Calu3 (cell line): ENCODE measurements around the gene BPIFB3. TPM values are rescaled to one million over a fixed set of nuclear protein-coding genes. Genes with fewer than 3 reads are reported as not detected.

Source experiments
- BruUV-seq: library from RNA; stranded (reverse); fragments of 400-500 nt; replicated peaks from 2 replicates; lab custom pipeline; 2021; lab: Mats Ljungman, UMichigan
- CTCF ChIA-PET: fragments of 300-600 bp; sonication (Branson Sonifier 250); formaldehyde crosslinking; loops from one replicate; lab custom pipeline; 2022; ENCODE audit warnings: antibody characterized with exemption; lab: Charles Lee
- DNase-seq: peaks from one replicate; pipeline ENCODE4 v3.0.0; 2022
- H3K27ac Mint-ChIP-seq: one replicate; pipeline ENCODE4 v1.8.0; 2022; ENCODE audit warnings: mixed read lengths; ENCODE audit not compliant: unreplicated experiment
- H3K27me3 Mint-ChIP-seq: one replicate; pipeline ENCODE4 v1.8.0; 2022; ENCODE audit warnings: mixed read lengths; ENCODE audit not compliant: unreplicated experiment
- H3K36me3 Mint-ChIP-seq: one replicate; pipeline ENCODE4 v1.8.0; 2022; ENCODE audit warnings: mild to moderate bottlenecking, moderate library complexity, mixed read lengths; ENCODE audit not compliant: insufficient read depth, unreplicated experiment
- H3K4me1 Mint-ChIP-seq: one replicate; pipeline ENCODE4 v1.8.0; 2022; ENCODE audit warnings: mild to moderate bottlenecking, low read depth, mixed read lengths; ENCODE audit not compliant: unreplicated experiment
- H3K4me3 Mint-ChIP-seq: one replicate; pipeline ENCODE4 v1.8.0; 2022; ENCODE audit warnings: mild to moderate bottlenecking, low read depth, moderate library complexity, mixed read lengths; ENCODE audit not compliant: unreplicated experiment
- H3K9me3 Mint-ChIP-seq: one replicate; pipeline ENCODE4 v1.8.0; 2022; ENCODE audit warnings: low read depth, mixed read lengths; ENCODE audit not compliant: unreplicated experiment
- intact Hi-C: fragments of 100-400 bp; cut with micrococcal nuclease; formaldehyde crosslinking; loops from one replicate; pipeline ENCODE4 v1.10.0; 2022; ENCODE audit not compliant: unreplicated experiment
- total RNA-seq: library from RNA; stranded (reverse); gene quantifications from 2 replicates; pipeline ENCODE4 v1.2.3, GENCODE V29; 2022
- TF ChIP-seq, protein P1 (sequence below): fragments of 200-600 bp; IDR thresholded peaks from one replicate; pipeline ENCODE4 v1.8.0; 2022; ENCODE audit warnings: antibody characterized with exemption; ENCODE audit not compliant: unreplicated experiment

Gene BPIFB3
- total RNA-seq, 1 experiment from 2014 or later = not detected

DNA sequence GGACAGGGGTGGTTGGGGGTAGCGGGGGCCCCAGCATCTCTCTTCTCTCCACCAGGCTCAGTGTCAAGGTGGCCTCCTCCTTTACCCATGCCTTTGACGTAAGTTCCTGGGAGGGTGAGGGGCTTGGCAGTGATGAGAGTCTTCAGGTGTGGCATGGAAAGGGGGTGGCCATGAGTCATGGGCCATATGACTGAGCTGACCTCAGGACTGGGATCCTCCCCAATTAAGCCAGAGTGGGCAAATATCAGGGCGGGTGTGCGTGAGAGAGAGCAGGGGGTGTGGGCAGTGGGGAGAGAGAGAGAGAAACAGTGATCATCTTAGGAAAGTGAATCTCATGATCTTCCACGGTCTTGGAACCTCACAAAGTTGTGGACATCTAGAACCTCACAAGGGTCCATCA is 17.5 kb downstream of the BPIFB3 start:
- no peaks in the 10 kb centered on the region for H3K9me3 Mint-ChIP-seq
- peaks cover 100% of the 10 kb centered on the region for H3K27me3 Mint-ChIP-seq
- H3K4me1 Mint-ChIP-seq = no peaks in the 10 kb centered on the region
- H3K4me3 Mint-ChIP-seq = no peak overlapping the region
- no peak for DNase-seq
- TF ChIP-seq, protein P1, sequence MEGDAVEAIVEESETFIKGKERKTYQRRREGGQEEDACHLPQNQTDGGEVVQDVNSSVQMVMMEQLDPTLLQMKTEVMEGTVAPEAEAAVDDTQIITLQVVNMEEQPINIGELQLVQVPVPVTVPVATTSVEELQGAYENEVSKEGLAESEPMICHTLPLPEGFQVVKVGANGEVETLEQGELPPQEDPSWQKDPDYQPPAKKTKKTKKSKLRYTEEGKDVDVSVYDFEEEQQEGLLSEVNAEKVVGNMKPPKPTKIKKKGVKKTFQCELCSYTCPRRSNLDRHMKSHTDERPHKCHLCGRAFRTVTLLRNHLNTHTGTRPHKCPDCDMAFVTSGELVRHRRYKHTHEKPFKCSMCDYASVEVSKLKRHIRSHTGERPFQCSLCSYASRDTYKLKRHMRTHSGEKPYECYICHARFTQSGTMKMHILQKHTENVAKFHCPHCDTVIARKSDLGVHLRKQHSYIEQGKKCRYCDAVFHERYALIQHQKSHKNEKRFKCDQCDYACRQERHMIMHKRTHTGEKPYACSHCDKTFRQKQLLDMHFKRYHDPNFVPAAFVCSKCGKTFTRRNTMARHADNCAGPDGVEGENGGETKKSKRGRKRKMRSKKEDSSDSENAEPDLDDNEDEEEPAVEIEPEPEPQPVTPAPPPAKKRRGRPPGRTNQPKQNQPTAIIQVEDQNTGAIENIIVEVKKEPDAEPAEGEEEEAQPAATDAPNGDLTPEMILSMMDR = no peak
- H3K36me3 Mint-ChIP-seq = no peaks in the 10 kb centered on the region
- H3K27ac Mint-ChIP-seq = no peak overlapping the region
- CTCF ChIA-PET = interaction anchor here (0.6 to 0.8 kb wide), 2 partner anchors 169 to 670 kb away, joined by 3 to 5 read pairs; no protein-coding TSS in a partner anchor
- intact Hi-C loops = no loop called here
- no TSS peak for BruUV-seq

- Mint-ChIP-seq H3K4me3 (no peak overlapping the region), H3K27ac (no peak overlapping the region), H3K36me3 (no peaks in the 10 kb centered on the region), H3K4me1 (no peaks in the 10 kb centered on the region), H3K9me3 (no peaks in the 10 kb centered on the region), H3K27me3 (peaks cover 91% of the 10 kb centered on the region)
- TF ChIP-seq, protein P1 = no peak
- intact Hi-C loops = no loop called here
- no TSS peak for BruUV-seq
- DNase-seq = no peak
- CTCF ChIA-PET = interaction anchor here (0.8 kb wide), 1 partner anchor 489 kb away, joined by 3 read pairs; no protein-coding TSS in a partner anchor
Measured at GRCh38 chr20:33072362-33072761, 18.7 kb downstream of the BPIFB3 start.

DNA sequence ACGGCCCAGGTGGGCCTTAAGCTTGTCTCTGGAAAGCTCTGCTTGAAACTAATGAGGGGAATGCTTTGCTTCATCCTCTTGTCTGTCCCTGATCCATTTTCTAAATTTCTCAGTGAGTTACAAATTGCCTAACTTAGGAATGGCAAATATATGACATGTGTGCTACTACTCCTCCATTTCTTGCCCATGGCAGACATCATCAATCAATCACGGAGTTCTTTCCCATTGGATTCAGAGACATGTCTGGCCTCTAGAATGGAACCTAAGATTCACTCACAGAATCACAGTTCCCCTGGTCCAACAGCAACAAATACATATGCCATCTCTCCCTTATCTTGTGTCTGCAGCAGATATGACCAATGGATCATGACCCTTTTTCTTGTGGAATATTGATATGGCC is 19.1 kb downstream of the BPIFB3 start:
- no TSS peak for BruUV-seq
- Mint-ChIP-seq H3K9me3 (no peaks in the 10 kb centered on the region), H3K27ac (no peak overlapping the region), H3K4me3 (no peak overlapping the region), H3K27me3 (peaks cover 91% of the 10 kb centered on the region), H3K4me1 (no peaks in the 10 kb centered on the region), H3K36me3 (no peaks in the 10 kb centered on the region)
- TF ChIP-seq, protein P1 = no peak
- DNase-seq = no peak
- CTCF ChIA-PET = no interaction called here
- intact Hi-C loops = no loop called here

DNA sequence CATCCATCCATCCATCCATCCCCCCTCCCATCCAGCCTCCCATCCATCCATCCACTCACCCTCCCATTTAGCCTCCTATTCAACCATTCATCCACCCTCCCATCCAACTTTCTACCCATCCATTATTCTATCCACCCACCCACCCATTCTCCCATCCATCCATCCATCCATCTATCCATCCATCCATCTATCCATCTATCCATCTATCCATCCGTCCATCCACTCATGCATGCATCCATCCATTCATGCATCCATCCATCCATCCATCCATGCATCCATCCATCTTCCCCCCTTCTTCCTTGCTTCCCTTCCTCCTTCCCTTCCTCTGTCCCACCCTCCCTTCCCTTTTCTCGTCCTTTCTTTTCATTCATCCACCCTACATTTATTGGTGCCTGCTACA is 21.0 kb downstream of the BPIFB3 start:
- Mint-ChIP-seq H3K9me3 (no peaks in the 10 kb centered on the region), H3K4me3 (no peak overlapping the region), H3K27ac (no peak overlapping the region), H3K27me3 (peaks cover 91% of the 10 kb centered on the region), H3K4me1 (no peaks in the 10 kb centered on the region), H3K36me3 (no peaks in the 10 kb centered on the region)
- intact Hi-C loops = no loop called here
- TF ChIP-seq, protein P1 = no peak
- CTCF ChIA-PET = interaction anchor here (0.7 to 1.0 kb wide), 3 partner anchors 12 to 169 kb away, joined by 3 to 4 read pairs (median 3); no protein-coding TSS in a partner anchor
- no TSS peak for BruUV-seq
- no peak for DNase-seq
